ENCODE measurements around the gene GPR162. TPM values are rescaled to one million over a fixed set of nuclear protein-coding genes. Genes with fewer than 3 reads are reported as not detected.

Gene GPR162
- total RNA-seq, 1 donor from 2014 or later, result 0.75 TPM

DNA sequence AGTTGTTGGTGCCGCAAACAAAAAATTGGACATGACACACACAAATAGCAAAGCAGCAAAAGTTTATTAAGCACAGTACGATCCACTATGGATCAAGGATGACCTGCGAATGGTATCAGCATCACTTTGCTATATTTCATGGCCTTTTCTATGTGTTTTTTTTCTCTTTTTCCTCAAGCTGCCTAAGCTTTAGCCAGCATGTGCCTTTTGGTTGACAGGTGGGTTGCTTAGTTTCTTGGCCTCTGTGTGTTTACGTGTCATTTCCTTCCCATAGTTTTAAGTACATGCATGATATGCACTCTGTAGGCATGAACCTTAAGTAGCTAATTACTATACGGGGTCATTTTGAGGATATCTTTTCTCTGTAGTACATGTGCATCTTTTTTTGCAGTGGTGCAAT, 22.5 kb upstream of the GPR162 start:
- TF ChIP-seq, protein P1, sequence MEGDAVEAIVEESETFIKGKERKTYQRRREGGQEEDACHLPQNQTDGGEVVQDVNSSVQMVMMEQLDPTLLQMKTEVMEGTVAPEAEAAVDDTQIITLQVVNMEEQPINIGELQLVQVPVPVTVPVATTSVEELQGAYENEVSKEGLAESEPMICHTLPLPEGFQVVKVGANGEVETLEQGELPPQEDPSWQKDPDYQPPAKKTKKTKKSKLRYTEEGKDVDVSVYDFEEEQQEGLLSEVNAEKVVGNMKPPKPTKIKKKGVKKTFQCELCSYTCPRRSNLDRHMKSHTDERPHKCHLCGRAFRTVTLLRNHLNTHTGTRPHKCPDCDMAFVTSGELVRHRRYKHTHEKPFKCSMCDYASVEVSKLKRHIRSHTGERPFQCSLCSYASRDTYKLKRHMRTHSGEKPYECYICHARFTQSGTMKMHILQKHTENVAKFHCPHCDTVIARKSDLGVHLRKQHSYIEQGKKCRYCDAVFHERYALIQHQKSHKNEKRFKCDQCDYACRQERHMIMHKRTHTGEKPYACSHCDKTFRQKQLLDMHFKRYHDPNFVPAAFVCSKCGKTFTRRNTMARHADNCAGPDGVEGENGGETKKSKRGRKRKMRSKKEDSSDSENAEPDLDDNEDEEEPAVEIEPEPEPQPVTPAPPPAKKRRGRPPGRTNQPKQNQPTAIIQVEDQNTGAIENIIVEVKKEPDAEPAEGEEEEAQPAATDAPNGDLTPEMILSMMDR (IDR thresholded peaks at IDR 0.05; ENCODE audit: insufficient read depth, low read length, poor library complexity, severe bottlenecking), result no peak
- H3K36me3 ChIP-seq (ENCODE audit: control insufficient read depth, insufficient read depth, low read length), result no peaks in the 10 kb centered on the region
- no peak overlapping the region for H3K4me3 ChIP-seq (ENCODE audit: low read depth, low read length)
- peaks cover 2% of the 10 kb centered on the region for H3K27me3 ChIP-seq (ENCODE audit: control insufficient read depth, insufficient read depth, low read length)
- DNase-seq (ENCODE audit: low read depth), result no peak

DNA sequence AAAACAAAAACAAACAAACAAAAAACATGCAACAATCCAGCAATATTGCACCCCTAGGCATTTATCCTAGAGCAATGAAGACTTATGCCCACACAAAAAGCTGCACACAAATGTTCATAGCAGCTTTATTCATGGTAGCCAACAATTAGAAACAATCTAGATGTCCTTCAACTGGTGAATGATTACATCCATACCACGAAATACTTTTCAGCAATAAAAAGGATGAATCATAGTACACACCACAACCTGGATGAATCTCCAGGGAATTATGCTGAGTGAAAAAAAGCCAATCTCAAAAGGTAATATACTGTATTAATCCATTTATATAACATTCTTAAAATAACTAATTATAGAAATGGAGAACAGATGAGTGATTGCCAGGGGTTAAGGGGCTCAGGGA, 14.5 kb upstream of the GPR162 start:
- H3K4me3 ChIP-seq (ENCODE audit: low read depth, low read length), result no peak overlapping the region
- H3K27me3 ChIP-seq (ENCODE audit: control insufficient read depth, insufficient read depth, low read length), result peaks cover 3% of the 10 kb centered on the region
- TF ChIP-seq, protein P1 (IDR thresholded peaks at IDR 0.05; ENCODE audit: insufficient read depth, low read length, poor library complexity, severe bottlenecking), result no peak
- no peaks in the 10 kb centered on the region for H3K36me3 ChIP-seq (ENCODE audit: control insufficient read depth, insufficient read depth, low read length)
- DNase-seq (ENCODE audit: low read depth), result no peak

DNA sequence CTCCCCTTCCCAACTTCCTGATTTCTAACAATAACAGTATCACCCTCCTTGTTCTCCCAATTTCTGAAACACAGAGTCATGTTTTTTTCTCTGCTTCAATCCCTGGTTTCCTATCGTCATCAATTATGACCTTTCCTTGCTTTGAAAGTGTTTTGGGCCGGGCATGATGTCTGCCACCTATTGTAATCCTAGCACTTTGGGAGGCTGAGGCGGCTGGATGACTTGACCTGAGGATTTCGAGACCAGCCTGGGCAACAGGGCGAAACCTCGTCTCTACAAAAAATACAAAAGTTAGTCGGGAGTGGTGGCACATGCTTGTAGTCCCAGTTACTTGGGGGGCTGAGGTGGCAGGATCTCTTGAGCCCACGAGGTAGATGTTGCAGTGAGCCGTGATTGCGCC, 12.6 kb upstream of the GPR162 start:
- Histone ChIP-seq H3K36me3 (ENCODE audit: control insufficient read depth, insufficient read depth, low read length) (no peaks in the 10 kb centered on the region), H3K4me3 (ENCODE audit: low read depth, low read length) (no peak overlapping the region), H3K27me3 (ENCODE audit: control insufficient read depth, insufficient read depth, low read length) (peaks cover 3% of the 10 kb centered on the region)
- TF ChIP-seq, protein P1 (IDR thresholded peaks at IDR 0.05; ENCODE audit: insufficient read depth, low read length, poor library complexity, severe bottlenecking), result no peak
- DNase-seq (ENCODE audit: low read depth), result no peak

DNA sequence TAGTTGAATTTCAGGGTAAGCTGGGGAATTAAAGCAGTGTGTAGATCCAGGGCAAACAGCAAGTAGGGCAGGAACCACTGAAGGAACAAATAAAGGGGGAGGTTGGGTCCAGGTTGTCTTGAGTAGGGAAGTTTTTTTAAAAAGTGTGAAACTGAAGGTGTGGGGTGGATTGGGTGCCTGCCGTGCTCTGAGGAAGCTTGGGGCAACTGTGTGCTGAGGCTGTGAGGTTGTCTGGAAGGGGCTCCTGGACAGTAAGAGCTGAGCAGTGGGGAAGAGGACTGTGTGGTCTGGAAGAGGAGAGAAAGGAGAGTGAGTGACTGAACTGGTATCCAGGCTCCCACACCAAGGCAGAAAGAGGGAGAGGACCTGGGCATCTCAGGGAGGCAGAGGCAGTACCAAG, 10.9 kb upstream of the GPR162 start:
- no peaks in the 10 kb centered on the region for H3K36me3 ChIP-seq (ENCODE audit: control insufficient read depth, insufficient read depth, low read length)
- TF ChIP-seq, protein P1 (IDR thresholded peaks at IDR 0.05; ENCODE audit: insufficient read depth, low read length, poor library complexity, severe bottlenecking), result no peak
- H3K4me3 ChIP-seq (ENCODE audit: low read depth, low read length), result no peak overlapping the region
- peaks cover 9% of the 10 kb centered on the region for H3K27me3 ChIP-seq (ENCODE audit: control insufficient read depth, insufficient read depth, low read length)
- DNase-seq (ENCODE audit: low read depth), result no peak

DNA sequence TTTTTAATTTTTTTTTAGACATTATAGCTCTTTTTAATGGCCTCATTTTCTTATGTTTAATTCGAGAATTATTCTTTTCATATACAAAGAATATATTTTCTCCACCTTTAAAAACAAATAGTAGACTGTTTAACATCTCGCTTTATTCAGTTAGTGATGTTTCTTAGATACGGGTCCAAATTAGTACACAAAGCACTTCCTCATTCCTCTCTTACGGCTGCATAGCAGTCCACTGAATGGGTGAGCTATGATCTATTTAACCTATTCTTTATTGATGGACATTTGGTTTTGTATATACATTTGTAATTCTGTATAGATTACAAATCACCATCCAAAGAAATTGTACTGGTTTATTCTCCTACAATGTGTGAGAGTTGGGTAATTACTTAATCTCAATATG, 8.3 kb upstream of the GPR162 start:
- Histone ChIP-seq H3K36me3 (ENCODE audit: control insufficient read depth, insufficient read depth, low read length) (no peaks in the 10 kb centered on the region), H3K27me3 (ENCODE audit: control insufficient read depth, insufficient read depth, low read length) (peaks cover 9% of the 10 kb centered on the region), H3K4me3 (ENCODE audit: low read depth, low read length) (no peak overlapping the region)
- no peak for DNase-seq (ENCODE audit: low read depth)
- TF ChIP-seq, protein P1 (IDR thresholded peaks at IDR 0.05; ENCODE audit: insufficient read depth, low read length, poor library complexity, severe bottlenecking), result no peak

DNA sequence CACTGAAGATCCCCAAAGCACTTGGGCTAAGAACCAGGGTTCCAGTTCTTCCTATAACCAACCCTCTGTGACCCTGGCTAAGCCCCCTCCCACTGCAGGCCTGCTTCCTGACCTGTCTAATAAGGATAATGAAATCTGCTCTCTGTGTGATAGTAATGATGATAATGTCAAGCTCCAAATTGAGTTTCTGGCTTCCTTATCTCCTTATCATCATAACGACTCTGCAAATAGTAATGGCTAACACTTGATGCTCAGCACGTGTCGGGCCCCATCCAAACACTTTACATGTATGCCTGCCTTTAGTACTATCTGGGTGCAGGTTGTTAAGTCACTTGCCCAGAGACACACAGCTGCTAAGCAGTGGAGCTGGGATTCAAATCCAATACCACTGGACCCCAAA, 5.0 kb upstream of the GPR162 start:
- DNase-seq (ENCODE audit: low read depth), result no peak
- Histone ChIP-seq H3K36me3 (ENCODE audit: control insufficient read depth, insufficient read depth, low read length) (no peaks in the 10 kb centered on the region), H3K4me3 (ENCODE audit: low read depth, low read length) (no peak overlapping the region), H3K27me3 (ENCODE audit: control insufficient read depth, insufficient read depth, low read length) (peaks cover 9% of the 10 kb centered on the region)
- TF ChIP-seq, protein P1 (IDR thresholded peaks at IDR 0.05; ENCODE audit: insufficient read depth, low read length, poor library complexity, severe bottlenecking), result no peak
